Measurements from ENCODE around the gene C1GALT1C1L. TPM values are rescaled to one million over a fixed set of nuclear protein-coding genes. Genes with fewer than 3 reads are reported as not detected.

The C1GALT1C1L gene
- total and polyA plus RNA-seq, 2 of the 13 experiments (the other 11 are each of a cell fraction or from before 2014, with no cell fraction given), result 1.3 to 2.4 TPM

DNA sequence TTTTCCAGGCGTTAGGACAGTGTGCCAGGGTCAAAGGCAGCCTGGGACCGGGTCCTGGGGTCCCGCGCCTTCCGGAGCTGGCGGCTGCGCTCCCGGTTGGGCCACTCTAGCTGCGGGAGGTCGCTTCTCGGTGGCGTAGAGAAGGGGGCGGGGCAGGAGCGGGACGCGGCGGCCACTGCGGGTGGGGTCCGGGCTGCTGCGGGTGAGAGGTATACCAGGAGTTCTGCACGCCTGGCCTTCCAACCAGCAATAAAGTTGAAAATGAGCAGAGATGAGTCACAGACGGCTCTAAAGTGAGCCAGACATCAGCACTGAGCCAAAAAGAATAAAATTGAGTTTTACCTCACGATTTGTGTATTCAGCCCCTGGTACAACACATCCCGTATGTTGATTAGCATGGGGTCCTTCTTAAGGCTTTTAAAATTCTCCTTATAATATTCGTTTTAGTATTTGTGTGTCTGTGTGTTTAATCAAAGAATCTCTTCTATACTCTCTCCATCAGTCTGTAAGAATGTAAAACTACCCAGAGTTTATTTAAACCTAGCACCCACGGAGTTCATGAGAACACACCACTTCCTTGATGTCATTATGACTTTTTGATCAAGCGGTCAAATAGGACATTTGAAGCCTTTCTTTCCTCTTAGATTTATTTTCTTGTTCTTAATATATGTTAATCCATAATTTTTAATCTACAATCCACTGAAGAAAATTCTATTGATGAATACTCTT lies at the start of gene C1GALT1C1L (continued):
- TF ChIP-seq, protein P1, sequence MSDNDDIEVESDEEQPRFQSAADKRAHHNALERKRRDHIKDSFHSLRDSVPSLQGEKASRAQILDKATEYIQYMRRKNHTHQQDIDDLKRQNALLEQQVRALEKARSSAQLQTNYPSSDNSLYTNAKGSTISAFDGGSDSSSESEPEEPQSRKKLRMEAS (IDR thresholded peaks at IDR 0.05), result peak; percentile 77
- TF ChIP-seq, protein P2, sequence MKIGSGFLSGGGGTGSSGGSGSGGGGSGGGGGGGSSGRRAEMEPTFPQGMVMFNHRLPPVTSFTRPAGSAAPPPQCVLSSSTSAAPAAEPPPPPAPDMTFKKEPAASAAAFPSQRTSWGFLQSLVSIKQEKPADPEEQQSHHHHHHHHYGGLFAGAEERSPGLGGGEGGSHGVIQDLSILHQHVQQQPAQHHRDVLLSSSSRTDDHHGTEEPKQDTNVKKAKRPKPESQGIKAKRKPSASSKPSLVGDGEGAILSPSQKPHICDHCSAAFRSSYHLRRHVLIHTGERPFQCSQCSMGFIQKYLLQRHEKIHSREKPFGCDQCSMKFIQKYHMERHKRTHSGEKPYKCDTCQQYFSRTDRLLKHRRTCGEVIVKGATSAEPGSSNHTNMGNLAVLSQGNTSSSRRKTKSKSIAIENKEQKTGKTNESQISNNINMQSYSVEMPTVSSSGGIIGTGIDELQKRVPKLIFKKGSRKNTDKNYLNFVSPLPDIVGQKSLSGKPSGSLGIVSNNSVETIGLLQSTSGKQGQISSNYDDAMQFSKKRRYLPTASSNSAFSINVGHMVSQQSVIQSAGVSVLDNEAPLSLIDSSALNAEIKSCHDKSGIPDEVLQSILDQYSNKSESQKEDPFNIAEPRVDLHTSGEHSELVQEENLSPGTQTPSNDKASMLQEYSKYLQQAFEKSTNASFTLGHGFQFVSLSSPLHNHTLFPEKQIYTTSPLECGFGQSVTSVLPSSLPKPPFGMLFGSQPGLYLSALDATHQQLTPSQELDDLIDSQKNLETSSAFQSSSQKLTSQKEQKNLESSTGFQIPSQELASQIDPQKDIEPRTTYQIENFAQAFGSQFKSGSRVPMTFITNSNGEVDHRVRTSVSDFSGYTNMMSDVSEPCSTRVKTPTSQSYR (CRISPR knock-in tag; IDR thresholded peaks at IDR 0.05; ENCODE audit: borderline replicate concordance), result peak; percentile 65; the same call in 1 of the 2 replicates
- TF ChIP-seq, protein P3, sequence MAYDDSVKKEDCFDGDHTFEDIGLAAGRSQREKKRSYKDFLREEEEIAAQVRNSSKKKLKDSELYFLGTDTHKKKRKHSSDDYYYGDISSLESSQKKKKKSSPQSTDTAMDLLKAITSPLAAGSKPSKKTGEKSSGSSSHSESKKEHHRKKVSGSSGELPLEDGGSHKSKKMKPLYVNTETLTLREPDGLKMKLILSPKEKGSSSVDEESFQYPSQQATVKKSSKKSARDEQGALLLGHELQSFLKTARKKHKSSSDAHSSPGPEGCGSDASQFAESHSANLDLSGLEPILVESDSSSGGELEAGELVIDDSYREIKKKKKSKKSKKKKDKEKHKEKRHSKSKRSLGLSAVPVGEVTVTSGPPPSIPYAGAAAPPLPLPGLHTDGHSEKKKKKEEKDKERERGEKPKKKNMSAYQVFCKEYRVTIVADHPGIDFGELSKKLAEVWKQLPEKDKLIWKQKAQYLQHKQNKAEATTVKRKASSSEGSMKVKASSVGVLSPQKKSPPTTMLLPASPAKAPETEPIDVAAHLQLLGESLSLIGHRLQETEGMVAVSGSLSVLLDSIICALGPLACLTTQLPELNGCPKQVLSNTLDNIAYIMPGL (CRISPR knock-in tag; IDR thresholded peaks at IDR 0.05; ENCODE audit: borderline replicate concordance in 1 of 2, low read depth in 1 of 2), result peak in 1 of 2 experiments; percentile 25; a peak in 1 of 4 replicates
- TF ChIP-seq, protein P4, sequence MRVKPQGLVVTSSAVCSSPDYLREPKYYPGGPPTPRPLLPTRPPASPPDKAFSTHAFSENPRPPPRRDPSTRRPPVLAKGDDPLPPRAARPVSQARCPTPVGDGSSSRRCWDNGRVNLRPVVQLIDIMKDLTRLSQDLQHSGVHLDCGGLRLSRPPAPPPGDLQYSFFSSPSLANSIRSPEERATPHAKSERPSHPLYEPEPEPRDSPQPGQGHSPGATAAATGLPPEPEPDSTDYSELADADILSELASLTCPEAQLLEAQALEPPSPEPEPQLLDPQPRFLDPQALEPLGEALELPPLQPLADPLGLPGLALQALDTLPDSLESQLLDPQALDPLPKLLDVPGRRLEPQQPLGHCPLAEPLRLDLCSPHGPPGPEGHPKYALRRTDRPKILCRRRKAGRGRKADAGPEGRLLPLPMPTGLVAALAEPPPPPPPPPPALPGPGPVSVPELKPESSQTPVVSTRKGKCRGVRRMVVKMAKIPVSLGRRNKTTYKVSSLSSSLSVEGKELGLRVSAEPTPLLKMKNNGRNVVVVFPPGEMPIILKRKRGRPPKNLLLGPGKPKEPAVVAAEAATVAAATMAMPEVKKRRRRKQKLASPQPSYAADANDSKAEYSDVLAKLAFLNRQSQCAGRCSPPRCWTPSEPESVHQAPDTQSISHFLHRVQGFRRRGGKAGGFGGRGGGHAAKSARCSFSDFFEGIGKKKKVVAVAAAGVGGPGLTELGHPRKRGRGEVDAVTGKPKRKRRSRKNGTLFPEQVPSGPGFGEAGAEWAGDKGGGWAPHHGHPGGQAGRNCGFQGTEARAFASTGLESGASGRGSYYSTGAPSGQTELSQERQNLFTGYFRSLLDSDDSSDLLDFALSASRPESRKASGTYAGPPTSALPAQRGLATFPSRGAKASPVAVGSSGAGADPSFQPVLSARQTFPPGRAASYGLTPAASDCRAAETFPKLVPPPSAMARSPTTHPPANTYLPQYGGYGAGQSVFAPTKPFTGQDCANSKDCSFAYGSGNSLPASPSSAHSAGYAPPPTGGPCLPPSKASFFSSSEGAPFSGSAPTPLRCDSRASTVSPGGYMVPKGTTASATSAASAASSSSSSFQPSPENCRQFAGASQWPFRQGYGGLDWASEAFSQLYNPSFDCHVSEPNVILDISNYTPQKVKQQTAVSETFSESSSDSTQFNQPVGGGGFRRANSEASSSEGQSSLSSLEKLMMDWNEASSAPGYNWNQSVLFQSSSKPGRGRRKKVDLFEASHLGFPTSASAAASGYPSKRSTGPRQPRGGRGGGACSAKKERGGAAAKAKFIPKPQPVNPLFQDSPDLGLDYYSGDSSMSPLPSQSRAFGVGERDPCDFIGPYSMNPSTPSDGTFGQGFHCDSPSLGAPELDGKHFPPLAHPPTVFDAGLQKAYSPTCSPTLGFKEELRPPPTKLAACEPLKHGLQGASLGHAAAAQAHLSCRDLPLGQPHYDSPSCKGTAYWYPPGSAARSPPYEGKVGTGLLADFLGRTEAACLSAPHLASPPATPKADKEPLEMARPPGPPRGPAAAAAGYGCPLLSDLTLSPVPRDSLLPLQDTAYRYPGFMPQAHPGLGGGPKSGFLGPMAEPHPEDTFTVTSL (CRISPR knock-in tag; IDR thresholded peaks at IDR 0.05; ENCODE audit: borderline replicate concordance), result peak; percentile 29; the same call in 1 of the 2 replicates
- peak; percentile 70 for TF ChIP-seq ZNF883 (CRISPR knock-in tag; IDR thresholded peaks at IDR 0.05; ENCODE audit: not compliant biosample characterization)
- TF ChIP-seq, protein P5, sequence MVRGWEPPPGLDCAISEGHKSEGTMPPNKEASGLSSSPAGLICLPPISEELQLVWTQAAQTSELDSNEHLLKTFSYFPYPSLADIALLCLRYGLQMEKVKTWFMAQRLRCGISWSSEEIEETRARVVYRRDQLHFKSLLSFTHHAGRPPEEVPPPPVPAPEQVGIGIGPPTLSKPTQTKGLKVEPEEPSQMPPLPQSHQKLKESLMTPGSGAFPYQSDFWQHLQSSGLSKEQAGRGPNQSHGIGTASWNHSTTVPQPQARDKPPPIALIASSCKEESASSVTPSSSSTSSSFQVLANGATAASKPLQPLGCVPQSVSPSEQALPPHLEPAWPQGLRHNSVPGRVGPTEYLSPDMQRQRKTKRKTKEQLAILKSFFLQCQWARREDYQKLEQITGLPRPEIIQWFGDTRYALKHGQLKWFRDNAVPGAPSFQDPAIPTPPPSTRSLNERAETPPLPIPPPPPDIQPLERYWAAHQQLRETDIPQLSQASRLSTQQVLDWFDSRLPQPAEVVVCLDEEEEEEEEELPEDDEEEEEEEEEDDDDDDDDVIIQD (CRISPR knock-in tag; IDR thresholded peaks at IDR 0.05; ENCODE audit: low read depth), result peak; percentile 47; the same call in 1 of the 2 replicates
- TF ChIP-seq, protein P6, sequence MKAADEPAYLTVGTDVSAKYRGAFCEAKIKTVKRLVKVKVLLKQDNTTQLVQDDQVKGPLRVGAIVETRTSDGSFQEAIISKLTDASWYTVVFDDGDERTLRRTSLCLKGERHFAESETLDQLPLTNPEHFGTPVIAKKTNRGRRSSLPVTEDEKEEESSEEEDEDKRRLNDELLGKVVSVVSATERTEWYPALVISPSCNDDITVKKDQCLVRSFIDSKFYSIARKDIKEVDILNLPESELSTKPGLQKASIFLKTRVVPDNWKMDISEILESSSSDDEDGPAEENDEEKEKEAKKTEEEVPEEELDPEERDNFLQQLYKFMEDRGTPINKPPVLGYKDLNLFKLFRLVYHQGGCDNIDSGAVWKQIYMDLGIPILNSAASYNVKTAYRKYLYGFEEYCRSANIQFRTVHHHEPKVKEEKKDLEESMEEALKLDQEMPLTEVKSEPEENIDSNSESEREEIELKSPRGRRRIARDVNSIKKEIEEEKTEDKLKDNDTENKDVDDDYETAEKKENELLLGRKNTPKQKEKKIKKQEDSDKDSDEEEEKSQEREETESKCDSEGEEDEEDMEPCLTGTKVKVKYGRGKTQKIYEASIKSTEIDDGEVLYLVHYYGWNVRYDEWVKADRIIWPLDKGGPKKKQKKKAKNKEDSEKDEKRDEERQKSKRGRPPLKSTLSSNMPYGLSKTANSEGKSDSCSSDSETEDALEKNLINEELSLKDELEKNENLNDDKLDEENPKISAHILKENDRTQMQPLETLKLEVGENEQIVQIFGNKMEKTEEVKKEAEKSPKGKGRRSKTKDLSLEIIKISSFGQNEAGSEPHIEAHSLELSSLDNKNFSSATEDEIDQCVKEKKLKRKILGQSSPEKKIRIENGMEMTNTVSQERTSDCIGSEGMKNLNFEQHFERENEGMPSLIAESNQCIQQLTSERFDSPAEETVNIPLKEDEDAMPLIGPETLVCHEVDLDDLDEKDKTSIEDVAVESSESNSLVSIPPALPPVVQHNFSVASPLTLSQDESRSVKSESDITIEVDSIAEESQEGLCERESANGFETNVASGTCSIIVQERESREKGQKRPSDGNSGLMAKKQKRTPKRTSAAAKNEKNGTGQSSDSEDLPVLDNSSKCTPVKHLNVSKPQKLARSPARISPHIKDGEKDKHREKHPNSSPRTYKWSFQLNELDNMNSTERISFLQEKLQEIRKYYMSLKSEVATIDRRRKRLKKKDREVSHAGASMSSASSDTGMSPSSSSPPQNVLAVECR (CRISPR knock-in tag; IDR thresholded peaks at IDR 0.05; ENCODE audit: borderline replicate concordance), result peak; percentile 55; the same call in 1 of the 2 replicates
